Thyroid gland (tissue), 4 donors: Measurements from ENCODE around the gene PHLPP1. TPM values are rescaled to one million over a fixed set of nuclear protein-coding genes. Genes with fewer than 3 reads are reported as not detected.
A peak's percentile ranks its signal among the peaks of the same experiment; 100 is the strongest.

Source experiments
- DNase-seq, 2 donors: peaks; one replicate each; pipeline ENCODE4 v3.0.0-alpha.2; 2019
- H3K27ac ChIP-seq, 3 donors: fragments of 200-600 bp; sonication (generic); 1 replicate in 2 of 3; 2 replicates in 1 of 3; pipeline ENCODE4 v1.5.1; 2016 to 2019; ENCODE audit warnings: mild to moderate bottlenecking in 1 of 3, moderate library complexity in 1 of 3
- H3K27me3 ChIP-seq: fragments of 200-600 bp; sonication (generic); one replicate; pipeline ENCODE4 v1.5.1; 2019
- H3K36me3 ChIP-seq, 2 donors: fragments of 200-600 bp; sonication (generic); one replicate each; pipeline ENCODE4 v1.5.1; 2016 to 2019
- H3K4me1 ChIP-seq, 2 donors: fragments of 200-600 bp; sonication (generic); one replicate each; pipeline ENCODE4 v1.5.1; 2017 to 2019
- H3K4me3 ChIP-seq, 3 donors: fragments of 200-600 bp; sonication (generic); replicated peaks in 1 of 3; 1 replicate in 2 of 3; 2 replicates in 1 of 3; pipeline ENCODE4 v1.5.1; 2016; ENCODE audit warnings: mild to moderate bottlenecking in 1 of 3
- H3K9me3 ChIP-seq: fragments of 200-600 bp; sonication (generic); one replicate; pipeline ENCODE4 v1.5.1; 2017
- CTCF ChIP-seq, 6 experiments: fragments of 200-600 bp in 3 of 6; fragments of 450-650 bp in 3 of 6; sonication (generic) in 3 of 6; IDR thresholded peaks; one replicate each; pipeline ENCODE4 v1.5.1; 2016 to 2019; ENCODE audit warnings: antibody characterized with exemption in 6 of 6, mild to moderate bottlenecking in 2 of 6, inconsistent platforms in 1 of 6, moderate library complexity in 1 of 6
- POLR2A ChIP-seq, 2 donors: fragments of 450-650 bp; IDR thresholded peaks; one replicate each; pipeline ENCODE4 v1.6.1; 2017; ENCODE audit warnings: antibody characterized with exemption in 2 of 2, mild to moderate bottlenecking in 2 of 2, moderate library complexity in 1 of 2
- WGBS, 2 donors: methylation state at CpG; one replicate each; pipeline ENCODE4 v1.1.5; 2017; 5-methylcytosine and 5-hydroxymethylcytosine counted together
- intact Hi-C: fragments of 100-400 bp; cut with DNase I; formaldehyde crosslinking; loops from one replicate; pipeline ENCODE4 v1.15.1; 2023
- total RNA-seq, 4 donors: library from RNA; depleted of rRNA; stranded (reverse); fragments of >200 nt; gene quantifications; one replicate each; pipeline ENCODE4 v1.2.3, GENCODE V29; 2016

Gene PHLPP1
- total RNA-seq, 4 donors from 2014 or later: 14.6 to 22.7 (median 20.4) TPM

- H3K27ac ChIP-seq: peak overlapping the region in 2 of 3 donors; percentile 10 to 15
These were observed 135.4 kb downstream of the PHLPP1 start for GRCh38 chr18:62850619-62851306.

GRCh38 chr18:62852851-62853250 lies 137.5 kb downstream of the PHLPP1 start:
- H3K27ac ChIP-seq: no peak overlapping the region
- no peak for DNase-seq
- no peaks in the 10 kb centered on the region for H3K9me3 ChIP-seq
- no peak overlapping the region for H3K4me3 ChIP-seq
- H3K36me3 ChIP-seq: no peaks in the 10 kb centered on the region
- intact Hi-C loops: no loop called here
- WGBS, 2 donors: 79 to 88% methylated on average over 2 of the region's 2 CpGs
- TF ChIP-seq CTCF (IDR thresholded peaks at IDR 0.05): no peak
- no peak for TF ChIP-seq POLR2A (IDR thresholded peaks at IDR 0.05)
- no peaks in the 10 kb centered on the region for H3K27me3 ChIP-seq
- no peaks in the 10 kb centered on the region for H3K4me1 ChIP-seq

More at GRCh38 chr18:62850619-62851306, 135.4 kb downstream of the PHLPP1 start:
- intact Hi-C loops: no loop called here
- Histone ChIP-seq H3K4me3 (no peak overlapping the region), H3K9me3 (no peaks in the 10 kb centered on the region), H3K36me3 (no peaks in the 10 kb centered on the region), H3K4me1 (no peaks in the 10 kb centered on the region), H3K27me3 (no peaks in the 10 kb centered on the region)
- no peak for DNase-seq
- TF ChIP-seq CTCF (IDR thresholded peaks at IDR 0.05) (no peak), POLR2A (IDR thresholded peaks at IDR 0.05) (no peak)
- 79 to 85% methylated on average over 7 of the region's 7 CpGs for whole genome bisulfite sequencing, 2 donors

- Histone ChIP-seq H3K9me3 (no peaks in the 10 kb centered on the region), H3K27ac (no peak overlapping the region), H3K27me3 (no peaks in the 10 kb centered on the region), H3K4me3 (no peak overlapping the region), H3K36me3 (no peaks in the 10 kb centered on the region), H3K4me1 (no peaks in the 10 kb centered on the region)
- intact Hi-C loops: no loop called here
- TF ChIP-seq CTCF (IDR thresholded peaks at IDR 0.05) (no peak), POLR2A (IDR thresholded peaks at IDR 0.05) (no peak)
- WGBS, 2 donors: 97 to 99% methylated on average over 7 of the region's 7 CpGs
- DNase-seq: no peak
These were observed 141.0 kb downstream of the PHLPP1 start for GRCh38 chr18:62856294-62856693.

- H3K9me3 ChIP-seq: no peaks in the 10 kb centered on the region
- H3K4me3 ChIP-seq: no peak overlapping the region
- TF ChIP-seq POLR2A (IDR thresholded peaks at IDR 0.05): no peak
- no peak for TF ChIP-seq CTCF (IDR thresholded peaks at IDR 0.05)
- H3K36me3 ChIP-seq: no peaks in the 10 kb centered on the region
- H3K4me1 ChIP-seq: no peaks in the 10 kb centered on the region
- no peaks in the 10 kb centered on the region for H3K27me3 ChIP-seq
- intact Hi-C loops: no loop called here
- H3K27ac ChIP-seq: no peak overlapping the region
- DNase-seq: no peak
- 86 to 92% methylated on average over 2 of the region's 2 CpGs for WGBS, 2 donors
These were observed 142.1 kb downstream of the PHLPP1 start for GRCh38 chr18:62857263-62857976.

- H3K27me3 ChIP-seq: no peaks in the 10 kb centered on the region
- intact Hi-C loops: no loop called here
- WGBS, 2 donors: 94 to 98% methylated on average over 4 of the region's 4 CpGs
These were observed 144.7 kb downstream of the PHLPP1 start for GRCh38 chr18:62860062-62860461.

More at GRCh38 chr18:62860062-62860461, 144.7 kb downstream of the PHLPP1 start:
- no peak for DNase-seq
- TF ChIP-seq CTCF (IDR thresholded peaks at IDR 0.05) (no peak), POLR2A (IDR thresholded peaks at IDR 0.05) (no peak)
- H3K9me3 ChIP-seq: no peaks in the 10 kb centered on the region
- H3K27ac ChIP-seq: no peak overlapping the region
- H3K36me3 ChIP-seq: no peaks in the 10 kb centered on the region
- no peaks in the 10 kb centered on the region for H3K4me1 ChIP-seq
- no peak overlapping the region for H3K4me3 ChIP-seq
